Right atrium auricular region (tissue), 2 donors: ENCODE measurements around the gene HMGXB3. TPM values are rescaled to one million over a fixed set of nuclear protein-coding genes. Genes with fewer than 3 reads are reported as not detected.
"Not testable (repeated sequence)": the region's sequence is repeated elsewhere in the genome, so short reads cannot be mapped to it uniquely, and the experiment has no call there.

Experiments used
- DNase-seq: peaks from one replicate; pipeline ENCODE4 v3.0.0-alpha.2; 2019; ENCODE audit warnings: low spot score
- H3K27ac ChIP-seq, 2 donors: fragments of 200-600 bp; sonication (generic); 1 replicate in 1 of 2; 2 replicates in 1 of 2; pipeline ENCODE4 v1.5.1; 2016 to 2019
- H3K27me3 ChIP-seq, 2 donors: fragments of 200-600 bp; sonication (generic); one replicate each; pipeline versions ENCODE4 v1.5.1 to v1.6.0; 2017 to 2019
- H3K36me3 ChIP-seq: fragments of 200-600 bp; sonication (generic); one replicate; pipeline ENCODE4 v1.5.1; 2016
- H3K4me1 ChIP-seq, 2 donors: fragments of 200-600 bp; sonication (generic); one replicate each; pipeline versions ENCODE4 v1.5.1 to v1.6.0; 2017 to 2019
- H3K4me3 ChIP-seq, 2 donors: fragments of 200-600 bp; sonication (generic); 1 replicate in 1 of 2; 2 replicates in 1 of 2; pipeline ENCODE4 v1.5.1; 2017 to 2019; ENCODE audit warnings: mild to moderate bottlenecking in 1 of 2, moderate library complexity in 1 of 2
- H3K9me3 ChIP-seq, 2 donors: fragments of 200-600 bp; sonication (generic); one replicate each; pipeline ENCODE4 v1.5.1; 2019
- total RNA-seq, 2 donors: library from RNA; depleted of rRNA; stranded (reverse); fragments of >200 nt; gene quantifications; one replicate each; pipeline ENCODE4 v1.1.0, GENCODE V29; 2016
- TF ChIP-seq, protein P1 (sequence below), 2 donors: fragments of 200-600 bp; sonication (generic); IDR thresholded peaks; one replicate each; pipeline ENCODE4 v1.5.1; 2019; ENCODE audit warnings: antibody characterized with exemption in 2 of 2

Gene HMGXB3
- total RNA-seq, 2 donors from 2014 or later, result 18.4 to 21.1 TPM

- H3K9me3 ChIP-seq, result no peaks in the 10 kb centered on the region
- peaks cover 0 to 42% of the 10 kb centered on the region in 2 donors for H3K4me1 ChIP-seq
- peaks cover 80% of the 10 kb centered on the region for H3K36me3 ChIP-seq
- H3K27ac ChIP-seq, result peak overlapping the region; percentile 19 to 58
- TF ChIP-seq, protein P1, sequence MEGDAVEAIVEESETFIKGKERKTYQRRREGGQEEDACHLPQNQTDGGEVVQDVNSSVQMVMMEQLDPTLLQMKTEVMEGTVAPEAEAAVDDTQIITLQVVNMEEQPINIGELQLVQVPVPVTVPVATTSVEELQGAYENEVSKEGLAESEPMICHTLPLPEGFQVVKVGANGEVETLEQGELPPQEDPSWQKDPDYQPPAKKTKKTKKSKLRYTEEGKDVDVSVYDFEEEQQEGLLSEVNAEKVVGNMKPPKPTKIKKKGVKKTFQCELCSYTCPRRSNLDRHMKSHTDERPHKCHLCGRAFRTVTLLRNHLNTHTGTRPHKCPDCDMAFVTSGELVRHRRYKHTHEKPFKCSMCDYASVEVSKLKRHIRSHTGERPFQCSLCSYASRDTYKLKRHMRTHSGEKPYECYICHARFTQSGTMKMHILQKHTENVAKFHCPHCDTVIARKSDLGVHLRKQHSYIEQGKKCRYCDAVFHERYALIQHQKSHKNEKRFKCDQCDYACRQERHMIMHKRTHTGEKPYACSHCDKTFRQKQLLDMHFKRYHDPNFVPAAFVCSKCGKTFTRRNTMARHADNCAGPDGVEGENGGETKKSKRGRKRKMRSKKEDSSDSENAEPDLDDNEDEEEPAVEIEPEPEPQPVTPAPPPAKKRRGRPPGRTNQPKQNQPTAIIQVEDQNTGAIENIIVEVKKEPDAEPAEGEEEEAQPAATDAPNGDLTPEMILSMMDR (IDR thresholded peaks at IDR 0.05), result no peak
- H3K4me3 ChIP-seq, result no peak overlapping the region
- H3K27me3 ChIP-seq, result no peaks in the 10 kb centered on the region
- DNase-seq, result no peak
Measured at GRCh38 chr5:150023136-150023535, 22.6 kb downstream of the HMGXB3 start.

DNA sequence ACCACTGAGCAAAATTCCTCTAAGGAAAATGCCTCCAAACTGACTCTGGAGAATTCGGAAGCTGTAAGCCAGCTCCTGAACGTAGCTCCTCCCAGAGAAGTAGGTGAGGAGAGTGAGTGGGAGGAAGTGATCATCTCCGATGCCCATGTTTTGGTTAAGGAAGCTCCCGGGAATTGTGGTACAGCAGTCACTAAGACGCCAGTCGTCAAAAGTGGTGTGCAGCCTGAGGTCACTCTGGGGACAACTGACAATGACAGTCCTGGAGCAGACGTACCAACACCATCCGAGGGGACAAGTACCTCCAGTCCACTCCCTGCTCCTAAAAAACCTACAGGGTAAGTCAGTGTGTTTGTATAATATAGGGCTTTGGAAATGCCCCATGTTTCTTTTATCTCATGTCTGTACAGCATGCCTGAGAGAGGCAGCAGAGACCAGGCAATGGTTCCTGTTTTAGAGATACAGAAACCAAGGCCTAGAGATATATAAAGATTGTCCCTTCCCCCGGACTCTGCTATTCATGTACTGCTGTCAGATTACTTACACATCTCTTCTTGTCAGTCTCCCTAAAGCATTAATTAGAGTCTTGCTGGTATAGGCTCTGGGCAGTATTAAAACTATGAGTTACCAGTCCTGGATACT lies 23.9 kb downstream of the HMGXB3 start:
- no peak for DNase-seq
- TF ChIP-seq, protein P1 (IDR thresholded peaks at IDR 0.05), result peak in 1 of 2 donors; percentile 49
- Histone ChIP-seq H3K27me3 (no peaks in the 10 kb centered on the region), H3K4me1 (peaks cover 0 to 42% of the 10 kb centered on the region in 2 donors), H3K36me3 (peaks cover 69% of the 10 kb centered on the region), H3K27ac (peak overlapping the region; percentile 2 to 30), H3K9me3 (no peaks in the 10 kb centered on the region), H3K4me3 (no peak overlapping the region)

- no peaks in the 10 kb centered on the region for H3K9me3 ChIP-seq
- H3K27me3 ChIP-seq, result no peaks in the 10 kb centered on the region
- H3K36me3 ChIP-seq, result peaks cover 74% of the 10 kb centered on the region
- DNase-seq, result no peak
- peaks cover 0 to 32% of the 10 kb centered on the region in 2 donors for H3K4me1 ChIP-seq
- no peak overlapping the region for H3K4me3 ChIP-seq
- TF ChIP-seq, protein P1 (IDR thresholded peaks at IDR 0.05), result no peak
- H3K27ac ChIP-seq, result no peak overlapping the region
Measured at GRCh38 chr5:150026682-150027172, 26.2 kb downstream of the HMGXB3 start.

GRCh38 chr5:150028047-150028446 lies 27.5 kb downstream of the HMGXB3 start:
- peaks cover 87% of the 10 kb centered on the region for H3K36me3 ChIP-seq
- not testable (repeated sequence) for DNase-seq, H3K27ac ChIP-seq, H3K9me3 ChIP-seq, H3K4me3 ChIP-seq, H3K27me3 ChIP-seq
- H3K4me1 ChIP-seq, result peaks cover 0 to 18% of the 10 kb centered on the region in 2 donors

DNA sequence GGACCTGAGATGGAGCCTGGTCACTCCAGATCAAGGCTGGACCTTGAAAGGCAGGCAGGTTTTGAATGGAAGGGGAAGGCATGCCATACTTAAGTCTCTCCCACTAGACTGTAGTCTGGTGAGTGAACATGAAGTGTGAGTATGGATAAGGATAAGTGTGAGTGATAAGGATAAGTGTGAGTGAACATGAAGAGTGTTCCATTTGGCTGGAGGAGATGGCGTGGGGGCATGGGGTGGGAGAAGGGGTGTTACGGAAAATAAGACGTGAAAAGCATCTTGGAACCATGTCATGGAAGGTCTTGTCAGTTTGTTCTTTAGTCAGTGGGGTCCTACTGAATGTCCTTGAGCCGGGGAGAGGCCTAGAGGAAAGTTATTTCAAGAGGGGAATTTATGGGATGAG lies 32.8 kb downstream of the HMGXB3 start:
- TF ChIP-seq, protein P1 (IDR thresholded peaks at IDR 0.05), result no peak
- Histone ChIP-seq H3K4me1 (peaks cover 0 to 12% of the 10 kb centered on the region in 2 donors), H3K36me3 (peaks cover 77% of the 10 kb centered on the region)

GRCh38 chr5:150034662-150035061 lies 34.1 kb downstream of the HMGXB3 start:
- Histone ChIP-seq H3K27ac (no peak overlapping the region), H3K9me3 (no peaks in the 10 kb centered on the region), H3K36me3 (peaks cover 83% of the 10 kb centered on the region), H3K4me1 (peaks cover 0 to 12% of the 10 kb centered on the region in 2 donors), H3K4me3 (no peak overlapping the region), H3K27me3 (no peaks in the 10 kb centered on the region)
- DNase-seq, result no peak
- TF ChIP-seq, protein P1 (IDR thresholded peaks at IDR 0.05), result no peak

More for the DNA sequence above, 32.8 kb downstream of the HMGXB3 start:
- DNase-seq, result no peak
- no peak overlapping the region for H3K27ac ChIP-seq
- H3K9me3 ChIP-seq, result no peaks in the 10 kb centered on the region
- H3K4me3 ChIP-seq, result no peak overlapping the region
- no peaks in the 10 kb centered on the region for H3K27me3 ChIP-seq
